ENCODE results near the gene PAF1. TPM values are rescaled to one million over a fixed set of nuclear protein-coding genes. Genes with fewer than 3 reads are reported as not detected.
A peak's percentile ranks its signal among the peaks of the same experiment; 100 is the strongest.

PAF1 gene
- total and polyA plus RNA-seq, 2 of the 13 experiments (the other 11 are each of a cell fraction or from before 2014, with no cell fraction given), result 30.2 to 31.1 TPM

- TF ChIP-seq ZNF274 (CRISPR knock-in tag; IDR thresholded peaks at IDR 0.05), result 0 out of 2 replicates have a peak, but pooled peaks have one; percentile 38
- TF ChIP-seq PLRG1 (conservative IDR thresholded peaks at IDR 0.05), result no peak
- TF ChIP-seq ZBTB7B (CRISPR knock-in tag; IDR thresholded peaks at IDR 0.05), result no peak
- TF ChIP-seq MIXL1 (CRISPR knock-in tag; IDR thresholded peaks at IDR 0.05), result no peak
- TF ChIP-seq SKI (IDR thresholded peaks at IDR 0.05; ENCODE audit: partially characterized antibody), result peak; percentile 58
- TF ChIP-seq ZNF468 (CRISPR knock-in tag; IDR thresholded peaks at IDR 0.05), result no peak
- no peak for TF ChIP-seq SAP130 (CRISPR knock-in tag; IDR thresholded peaks at IDR 0.05; ENCODE audit: low read depth)
- TF ChIP-seq IKZF5 (CRISPR knock-in tag; IDR thresholded peaks at IDR 0.05), result no peak
- no peak for TF ChIP-seq ZNF850 (CRISPR knock-in tag; conservative IDR thresholded peaks at IDR 0.05)
- no peak for TF ChIP-seq ZNF205 (CRISPR knock-in tag; IDR thresholded peaks at IDR 0.05)
- TF ChIP-seq ZNF775 (CRISPR knock-in tag; IDR thresholded peaks at IDR 0.05; ENCODE audit: borderline replicate concordance), result no peak
- TF ChIP-seq CEBPZ (IDR thresholded peaks at IDR 0.05; ENCODE audit: low read length), result no peak
- TF ChIP-seq KDM1A (CRISPR knock-in tag; IDR thresholded peaks at IDR 0.05), result no peak
- TF ChIP-seq KDM5B (CRISPR knock-in tag; IDR thresholded peaks at IDR 0.05; ENCODE audit: borderline replicate concordance), result 0 out of 2 replicates have a peak, but pooled peaks have one; percentile 10
- TF ChIP-seq ARNT2 (CRISPR knock-in tag; IDR thresholded peaks at IDR 0.05; ENCODE audit: low read depth), result no peak
- no peak for TF ChIP-seq ELF3 (CRISPR knock-in tag; IDR thresholded peaks at IDR 0.05)
- TF ChIP-seq ADNP (CRISPR knock-in tag; IDR thresholded peaks at IDR 0.05), result no peak
- TF ChIP-seq ZNF770 (CRISPR knock-in tag; IDR thresholded peaks at IDR 0.05), result no peak
- TF ChIP-seq IRF2 (CRISPR knock-in tag; IDR thresholded peaks at IDR 0.05), result no peak
- no peak for TF ChIP-seq ATF2 (CRISPR knock-in tag; IDR thresholded peaks at IDR 0.05)
- TF ChIP-seq ZNF704 (CRISPR knock-in tag; IDR thresholded peaks at IDR 0.05; ENCODE audit: borderline replicate concordance), result no peak
Measured at GRCh38 chr19:39377373-39378362, 13.2 kb downstream of the PAF1 start (continued).

Data from HepG2 (cell line).